ENCODE results near the gene ABCD3. TPM values are rescaled to one million over a fixed set of nuclear protein-coding genes. Genes with fewer than 3 reads are reported as not detected.
A peak's percentile ranks its signal among the peaks of the same experiment; 100 is the strongest.

ABCD3 gene
- total and polyA plus RNA-seq, 2 of the 13 experiments (the other 11 are each of a cell fraction or from before 2014, with no cell fraction given) = 27.5 to 166 TPM

DNA sequence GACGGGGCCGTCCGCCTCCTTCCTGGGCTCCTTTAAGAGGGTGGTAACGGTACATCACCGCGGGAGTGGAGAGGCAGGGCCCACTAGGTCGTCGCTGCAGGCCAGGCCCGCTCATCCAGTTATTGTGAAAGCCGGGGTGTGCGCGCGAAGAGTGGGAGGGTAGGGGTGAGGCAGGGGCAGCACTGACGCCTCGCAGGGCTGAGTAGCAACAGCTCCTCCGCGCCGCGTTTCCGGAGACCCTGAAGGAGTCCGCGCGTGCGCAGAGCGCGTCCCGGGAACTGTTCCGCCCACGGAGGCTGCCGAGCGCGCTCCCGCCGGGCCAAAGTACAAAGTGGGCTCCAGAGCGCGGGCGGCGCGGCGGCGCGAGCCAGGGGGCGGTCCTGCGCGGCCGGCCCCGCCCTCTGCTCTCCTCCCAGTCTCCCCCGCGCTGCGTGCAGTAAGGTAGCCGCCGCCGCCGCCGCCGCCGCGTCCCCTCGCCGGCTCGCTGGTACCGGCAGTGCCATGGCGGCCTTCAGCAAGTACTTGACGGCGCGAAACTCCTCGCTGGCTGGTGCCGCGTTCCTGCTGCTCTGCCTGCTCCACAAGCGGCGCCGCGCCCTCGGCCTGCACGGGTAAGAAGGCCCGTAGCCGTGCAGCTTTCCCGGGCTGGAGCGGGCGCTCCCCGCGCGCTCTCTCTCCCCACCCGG lies at the start of gene ABCD3 (continued):
- TF ChIP-seq, protein P1, sequence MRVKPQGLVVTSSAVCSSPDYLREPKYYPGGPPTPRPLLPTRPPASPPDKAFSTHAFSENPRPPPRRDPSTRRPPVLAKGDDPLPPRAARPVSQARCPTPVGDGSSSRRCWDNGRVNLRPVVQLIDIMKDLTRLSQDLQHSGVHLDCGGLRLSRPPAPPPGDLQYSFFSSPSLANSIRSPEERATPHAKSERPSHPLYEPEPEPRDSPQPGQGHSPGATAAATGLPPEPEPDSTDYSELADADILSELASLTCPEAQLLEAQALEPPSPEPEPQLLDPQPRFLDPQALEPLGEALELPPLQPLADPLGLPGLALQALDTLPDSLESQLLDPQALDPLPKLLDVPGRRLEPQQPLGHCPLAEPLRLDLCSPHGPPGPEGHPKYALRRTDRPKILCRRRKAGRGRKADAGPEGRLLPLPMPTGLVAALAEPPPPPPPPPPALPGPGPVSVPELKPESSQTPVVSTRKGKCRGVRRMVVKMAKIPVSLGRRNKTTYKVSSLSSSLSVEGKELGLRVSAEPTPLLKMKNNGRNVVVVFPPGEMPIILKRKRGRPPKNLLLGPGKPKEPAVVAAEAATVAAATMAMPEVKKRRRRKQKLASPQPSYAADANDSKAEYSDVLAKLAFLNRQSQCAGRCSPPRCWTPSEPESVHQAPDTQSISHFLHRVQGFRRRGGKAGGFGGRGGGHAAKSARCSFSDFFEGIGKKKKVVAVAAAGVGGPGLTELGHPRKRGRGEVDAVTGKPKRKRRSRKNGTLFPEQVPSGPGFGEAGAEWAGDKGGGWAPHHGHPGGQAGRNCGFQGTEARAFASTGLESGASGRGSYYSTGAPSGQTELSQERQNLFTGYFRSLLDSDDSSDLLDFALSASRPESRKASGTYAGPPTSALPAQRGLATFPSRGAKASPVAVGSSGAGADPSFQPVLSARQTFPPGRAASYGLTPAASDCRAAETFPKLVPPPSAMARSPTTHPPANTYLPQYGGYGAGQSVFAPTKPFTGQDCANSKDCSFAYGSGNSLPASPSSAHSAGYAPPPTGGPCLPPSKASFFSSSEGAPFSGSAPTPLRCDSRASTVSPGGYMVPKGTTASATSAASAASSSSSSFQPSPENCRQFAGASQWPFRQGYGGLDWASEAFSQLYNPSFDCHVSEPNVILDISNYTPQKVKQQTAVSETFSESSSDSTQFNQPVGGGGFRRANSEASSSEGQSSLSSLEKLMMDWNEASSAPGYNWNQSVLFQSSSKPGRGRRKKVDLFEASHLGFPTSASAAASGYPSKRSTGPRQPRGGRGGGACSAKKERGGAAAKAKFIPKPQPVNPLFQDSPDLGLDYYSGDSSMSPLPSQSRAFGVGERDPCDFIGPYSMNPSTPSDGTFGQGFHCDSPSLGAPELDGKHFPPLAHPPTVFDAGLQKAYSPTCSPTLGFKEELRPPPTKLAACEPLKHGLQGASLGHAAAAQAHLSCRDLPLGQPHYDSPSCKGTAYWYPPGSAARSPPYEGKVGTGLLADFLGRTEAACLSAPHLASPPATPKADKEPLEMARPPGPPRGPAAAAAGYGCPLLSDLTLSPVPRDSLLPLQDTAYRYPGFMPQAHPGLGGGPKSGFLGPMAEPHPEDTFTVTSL (CRISPR knock-in tag; IDR thresholded peaks at IDR 0.05; ENCODE audit: borderline replicate concordance) = no peak
- TF ChIP-seq DMAP1 (CRISPR knock-in tag; IDR thresholded peaks at IDR 0.05) (peak; percentile 78), ZNF891 (CRISPR knock-in tag; IDR thresholded peaks at IDR 0.05) (no peak; the same call in 1 of the 2 replicates), ZNF10 (CRISPR knock-in tag; IDR thresholded peaks at IDR 0.05; ENCODE audit: borderline replicate concordance, low read depth) (no peak), FIP1L1 (IDR thresholded peaks at IDR 0.05; ENCODE audit: borderline replicate concordance, insufficient read depth, low read depth, low read length) (no peak), ZNF83 (CRISPR knock-in tag; IDR thresholded peaks at IDR 0.05; ENCODE audit: borderline replicate concordance) (no peak), YY1 (IDR thresholded peaks at IDR 0.05; ENCODE audit: insufficient read depth, insufficient replicate concordance, low read depth, low read length) (peak; percentile 84), KLF9 (CRISPR knock-in tag; IDR thresholded peaks at IDR 0.05; ENCODE audit: low read depth) (no peak), JUN (CRISPR knock-in tag; IDR thresholded peaks at IDR 0.05) (no peak; the same call in 1 of the 2 replicates), HNRNPK (IDR thresholded peaks at IDR 0.05; ENCODE audit: low read depth, low read length, poor library complexity, severe bottlenecking) (no peak), SKI (IDR thresholded peaks at IDR 0.05; ENCODE audit: partially characterized antibody) (peak; percentile 52), PHF20 (CRISPR knock-in tag; IDR thresholded peaks at IDR 0.05) (peak; percentile 65)
- TF ChIP-seq, protein P2, sequence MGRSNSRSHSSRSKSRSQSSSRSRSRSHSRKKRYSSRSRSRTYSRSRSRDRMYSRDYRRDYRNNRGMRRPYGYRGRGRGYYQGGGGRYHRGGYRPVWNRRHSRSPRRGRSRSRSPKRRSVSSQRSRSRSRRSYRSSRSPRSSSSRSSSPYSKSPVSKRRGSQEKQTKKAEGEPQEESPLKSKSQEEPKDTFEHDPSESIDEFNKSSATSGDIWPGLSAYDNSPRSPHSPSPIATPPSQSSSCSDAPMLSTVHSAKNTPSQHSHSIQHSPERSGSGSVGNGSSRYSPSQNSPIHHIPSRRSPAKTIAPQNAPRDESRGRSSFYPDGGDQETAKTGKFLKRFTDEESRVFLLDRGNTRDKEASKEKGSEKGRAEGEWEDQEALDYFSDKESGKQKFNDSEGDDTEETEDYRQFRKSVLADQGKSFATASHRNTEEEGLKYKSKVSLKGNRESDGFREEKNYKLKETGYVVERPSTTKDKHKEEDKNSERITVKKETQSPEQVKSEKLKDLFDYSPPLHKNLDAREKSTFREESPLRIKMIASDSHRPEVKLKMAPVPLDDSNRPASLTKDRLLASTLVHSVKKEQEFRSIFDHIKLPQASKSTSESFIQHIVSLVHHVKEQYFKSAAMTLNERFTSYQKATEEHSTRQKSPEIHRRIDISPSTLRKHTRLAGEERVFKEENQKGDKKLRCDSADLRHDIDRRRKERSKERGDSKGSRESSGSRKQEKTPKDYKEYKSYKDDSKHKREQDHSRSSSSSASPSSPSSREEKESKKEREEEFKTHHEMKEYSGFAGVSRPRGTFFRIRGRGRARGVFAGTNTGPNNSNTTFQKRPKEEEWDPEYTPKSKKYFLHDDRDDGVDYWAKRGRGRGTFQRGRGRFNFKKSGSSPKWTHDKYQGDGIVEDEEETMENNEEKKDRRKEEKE (IDR thresholded peaks at IDR 0.05) = no peak
- TF ChIP-seq, protein P3, sequence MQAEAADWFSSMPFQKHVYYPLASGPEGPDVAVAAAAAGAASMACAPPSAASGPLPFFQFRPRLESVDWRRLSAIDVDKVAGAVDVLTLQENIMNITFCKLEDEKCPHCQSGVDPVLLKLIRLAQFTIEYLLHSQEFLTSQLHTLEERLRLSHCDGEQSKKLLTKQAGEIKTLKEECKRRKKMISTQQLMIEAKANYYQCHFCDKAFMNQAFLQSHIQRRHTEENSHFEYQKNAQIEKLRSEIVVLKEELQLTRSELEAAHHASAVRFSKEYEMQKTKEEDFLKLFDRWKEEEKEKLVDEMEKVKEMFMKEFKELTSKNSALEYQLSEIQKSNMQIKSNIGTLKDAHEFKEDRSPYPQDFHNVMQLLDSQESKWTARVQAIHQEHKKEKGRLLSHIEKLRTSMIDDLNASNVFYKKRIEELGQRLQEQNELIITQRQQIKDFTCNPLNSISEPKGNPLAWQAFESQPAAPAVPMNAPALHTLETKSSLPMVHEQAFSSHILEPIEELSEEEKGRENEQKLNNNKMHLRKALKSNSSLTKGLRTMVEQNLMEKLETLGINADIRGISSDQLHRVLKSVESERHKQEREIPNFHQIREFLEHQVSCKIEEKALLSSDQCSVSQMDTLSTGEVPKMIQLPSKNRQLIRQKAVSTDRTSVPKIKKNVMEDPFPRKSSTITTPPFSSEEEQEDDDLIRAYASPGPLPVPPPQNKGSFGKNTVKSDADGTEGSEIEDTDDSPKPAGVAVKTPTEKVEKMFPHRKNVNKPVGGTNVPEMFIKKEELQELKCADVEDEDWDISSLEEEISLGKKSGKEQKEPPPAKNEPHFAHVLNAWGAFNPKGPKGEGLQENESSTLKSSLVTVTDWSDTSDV (CRISPR knock-in tag; IDR thresholded peaks at IDR 0.05) = peak; percentile 94; the same call in 1 of the 2 replicates
- TF ChIP-seq, protein P4, sequence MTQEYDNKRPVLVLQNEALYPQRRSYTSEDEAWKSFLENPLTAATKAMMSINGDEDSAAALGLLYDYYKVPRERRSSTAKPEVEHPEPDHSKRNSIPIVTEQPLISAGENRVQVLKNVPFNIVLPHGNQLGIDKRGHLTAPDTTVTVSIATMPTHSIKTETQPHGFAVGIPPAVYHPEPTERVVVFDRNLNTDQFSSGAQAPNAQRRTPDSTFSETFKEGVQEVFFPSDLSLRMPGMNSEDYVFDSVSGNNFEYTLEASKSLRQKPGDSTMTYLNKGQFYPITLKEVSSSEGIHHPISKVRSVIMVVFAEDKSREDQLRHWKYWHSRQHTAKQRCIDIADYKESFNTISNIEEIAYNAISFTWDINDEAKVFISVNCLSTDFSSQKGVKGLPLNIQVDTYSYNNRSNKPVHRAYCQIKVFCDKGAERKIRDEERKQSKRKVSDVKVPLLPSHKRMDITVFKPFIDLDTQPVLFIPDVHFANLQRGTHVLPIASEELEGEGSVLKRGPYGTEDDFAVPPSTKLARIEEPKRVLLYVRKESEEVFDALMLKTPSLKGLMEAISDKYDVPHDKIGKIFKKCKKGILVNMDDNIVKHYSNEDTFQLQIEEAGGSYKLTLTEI (CRISPR knock-in tag; conservative IDR thresholded peaks at IDR 0.05) = no peak

Data from HepG2 (cell line).